Smooth muscle cell (in vitro differentiated cells): ENCODE measurements around the gene FBXL7. TPM values are rescaled to one million over a fixed set of nuclear protein-coding genes. Genes with fewer than 3 reads are reported as not detected.

Experiments used
- DNase-seq: peaks from one replicate; lab custom pipeline; 2025; ENCODE audit not compliant: unreplicated experiment; lab: John Stamatoyannopoulos, UW
- H2AFZ ChIP-seq: fragments of 200-600 bp; sonication (generic); 2 replicates; pipeline ENCODE4 v1.6.0; 2016; ENCODE audit warnings: antibody characterized with exemption, low read depth, mild to moderate bottlenecking
- H3F3A ChIP-seq: fragments of 200-600 bp; sonication (generic); 2 replicates; pipeline ENCODE4 v1.6.0; 2017; ENCODE audit warnings: antibody characterized with exemption, low read depth
- H3K27ac ChIP-seq: fragments of 200-600 bp; sonication (generic); 2 replicates; pipeline ENCODE4 v1.5.1; 2016; ENCODE audit warnings: low read depth, mild to moderate bottlenecking
- H3K27me3 ChIP-seq: fragments of 200-600 bp; sonication (generic); 2 replicates; pipeline ENCODE4 v1.6.1; 2016; ENCODE audit warnings: low read depth, mild to moderate bottlenecking
- H3K36me3 ChIP-seq: fragments of 200-600 bp; sonication (generic); 2 replicates; pipeline ENCODE4 v1.5.1; 2016; ENCODE audit warnings: low read depth
- H3K4me1 ChIP-seq: fragments of 200-600 bp; sonication (generic); 2 replicates; pipeline ENCODE4 v1.5.1; 2016; ENCODE audit warnings: low read depth
- H3K4me2 ChIP-seq: fragments of 200-600 bp; sonication (generic); 2 replicates; pipeline ENCODE4 v1.6.0; 2016; ENCODE audit warnings: mild to moderate bottlenecking
- H3K4me3 ChIP-seq: fragments of 200-600 bp; sonication (generic); 2 replicates; pipeline ENCODE4 v1.5.1; 2016; ENCODE audit warnings: mild to moderate bottlenecking
- H3K79me2 ChIP-seq: fragments of 200-600 bp; sonication (generic); 2 replicates; pipeline ENCODE4 v1.6.0; 2016; ENCODE audit warnings: low read depth, mild to moderate bottlenecking
- H3K9ac ChIP-seq: fragments of 200-600 bp; sonication (generic); 2 replicates; pipeline ENCODE4 v1.6.0; 2016; ENCODE audit warnings: low read depth
- H3K9me3 ChIP-seq: fragments of 200-600 bp; sonication (generic); replicated peaks from 2 replicates; pipeline ENCODE4 v1.5.1; 2016; ENCODE audit warnings: low read depth
- H4K20me1 ChIP-seq: fragments of 200-600 bp; sonication (generic); 2 replicates; pipeline ENCODE4 v1.6.0; 2016; ENCODE audit warnings: low read depth
- CTCF ChIP-seq: fragments of 200-600 bp; sonication (generic); IDR thresholded peaks from 2 replicates; pipeline ENCODE4 v1.5.1; 2017; ENCODE audit warnings: borderline replicate concordance, mild to moderate bottlenecking, antibody characterized with exemption; ENCODE audit not compliant: insufficient read depth, poor library complexity, severe bottlenecking
- WGBS: methylation state at CpG from one replicate; pipeline ENCODE4 v1.1.7; 2016; ENCODE audit warnings: low lambda C conversion rate; 5-methylcytosine and 5-hydroxymethylcytosine counted together
- polyA plus RNA-seq: library from polyadenylated mRNA; unstranded; fragments of >200 nt; fragmentation: Nextera tagmentation; extraction: Ambion mirVana; gene quantifications from 2 replicates; pipeline ENCODE4 v1.2.1, GENCODE V29; 2016
- total RNA-seq: library from RNA; depleted of rRNA; stranded (reverse); fragments of >200 nt; gene quantifications from 2 replicates; pipeline ENCODE4 v1.2.3, GENCODE V29; 2014

FBXL7 gene
- total and polyA plus RNA-seq, 2 experiments from 2014 or later, result 20.2 to 21.0 TPM

GRCh38 chr5:15474143-15474719 is 25.7 kb upstream of the FBXL7 start:
- no peaks in the 10 kb centered on the region for H4K20me1 ChIP-seq
- no peak overlapping the region for H3K4me3 ChIP-seq
- no peak overlapping the region for H3K4me2 ChIP-seq
- no peak for TF ChIP-seq CTCF
- no peaks in the 10 kb centered on the region for H3K27me3 ChIP-seq
- H2AFZ ChIP-seq, result no peak overlapping the region
- H3F3A ChIP-seq, result no peaks in the 10 kb centered on the region
- H3K79me2 ChIP-seq, result no peaks in the 10 kb centered on the region
- H3K9me3 ChIP-seq, result no peaks in the 10 kb centered on the region
- no peak overlapping the region for H3K27ac ChIP-seq
- no peak for DNase-seq
- no peak overlapping the region for H3K9ac ChIP-seq
- no peaks in the 10 kb centered on the region for H3K4me1 ChIP-seq
- no peaks in the 10 kb centered on the region for H3K36me3 ChIP-seq

- Histone ChIP-seq H3K4me1 (no peaks in the 10 kb centered on the region), H3K4me3 (no peak overlapping the region), H3K9me3 (no peaks in the 10 kb centered on the region), H3F3A (no peaks in the 10 kb centered on the region), H3K36me3 (no peaks in the 10 kb centered on the region), H2AFZ (no peak overlapping the region), H4K20me1 (no peaks in the 10 kb centered on the region), H3K79me2 (no peaks in the 10 kb centered on the region), H3K4me2 (no peak overlapping the region), H3K27ac (no peak overlapping the region), H3K27me3 (no peaks in the 10 kb centered on the region), H3K9ac (no peak overlapping the region)
- WGBS, result 92% methylated on average over 7 of the region's 7 CpGs
- TF ChIP-seq CTCF, result no peak
- DNase-seq, result no peak
Measured at GRCh38 chr5:15475367-15475766, 24.6 kb upstream of the FBXL7 start.

GRCh38 chr5:15476977-15477376 is 23.0 kb upstream of the FBXL7 start:
- H3K4me1 ChIP-seq, result no peaks in the 10 kb centered on the region
- H3K79me2 ChIP-seq, result no peaks in the 10 kb centered on the region
- H3K9ac ChIP-seq, result no peak overlapping the region
- no peaks in the 10 kb centered on the region for H3K27me3 ChIP-seq
- no peak for DNase-seq
- WGBS, result 92% methylated on average over 3 of the region's 3 CpGs
- H3K9me3 ChIP-seq, result no peaks in the 10 kb centered on the region
- H3K27ac ChIP-seq, result no peak overlapping the region
- no peak overlapping the region for H3K4me2 ChIP-seq
- H3F3A ChIP-seq, result no peaks in the 10 kb centered on the region
- no peak overlapping the region for H3K4me3 ChIP-seq
- H4K20me1 ChIP-seq, result no peaks in the 10 kb centered on the region
- TF ChIP-seq CTCF, result no peak
- no peak overlapping the region for H2AFZ ChIP-seq
- no peaks in the 10 kb centered on the region for H3K36me3 ChIP-seq

- Histone ChIP-seq H3K4me2 (no peak overlapping the region), H3K79me2 (no peaks in the 10 kb centered on the region), H3K36me3 (no peaks in the 10 kb centered on the region), H3K9ac (no peak overlapping the region), H4K20me1 (no peaks in the 10 kb centered on the region), H3F3A (no peaks in the 10 kb centered on the region), H3K4me3 (no peak overlapping the region), H3K9me3 (no peaks in the 10 kb centered on the region), H3K4me1 (no peaks in the 10 kb centered on the region), H3K27ac (no peak overlapping the region), H2AFZ (no peak overlapping the region), H3K27me3 (no peaks in the 10 kb centered on the region)
- DNase-seq, result no peak
- WGBS, result 90% methylated on average over 2 of the region's 2 CpGs
- no peak for TF ChIP-seq CTCF
Measured at GRCh38 chr5:15480436-15480835, 19.5 kb upstream of the FBXL7 start.
